Measurements from ENCODE around the gene RANBP17.

GRCh38 chr5:171249460-171249859, 387.6 kb downstream of the RANBP17 start:
- TF ChIP-seq CTCF (conservative IDR thresholded peaks at IDR 0.05; ENCODE audit: low read depth, low read length) (no peak), EZH2 (IDR thresholded peaks at IDR 0.05; ENCODE audit: borderline replicate concordance, low read depth, low read length, poor library complexity, severe bottlenecking) (no peak)

All from A673 (cell line).